Smooth muscle cell (in vitro differentiated cells): ENCODE data around the gene GGNBP2. TPM values are rescaled to one million over a fixed set of nuclear protein-coding genes. Genes with fewer than 3 reads are reported as not detected.

ENCODE experiments used
- DNase-seq: peaks from one replicate; lab custom pipeline; 2025; ENCODE audit not compliant: unreplicated experiment; lab: John Stamatoyannopoulos, UW
- H2AFZ ChIP-seq: fragments of 200-600 bp; sonication (generic); 2 replicates; pipeline ENCODE4 v1.6.0; 2016; ENCODE audit warnings: antibody characterized with exemption, low read depth, mild to moderate bottlenecking
- H3F3A ChIP-seq: fragments of 200-600 bp; sonication (generic); 2 replicates; pipeline ENCODE4 v1.6.0; 2017; ENCODE audit warnings: antibody characterized with exemption, low read depth
- H3K27ac ChIP-seq: fragments of 200-600 bp; sonication (generic); 2 replicates; pipeline ENCODE4 v1.5.1; 2016; ENCODE audit warnings: low read depth, mild to moderate bottlenecking
- H3K27me3 ChIP-seq: fragments of 200-600 bp; sonication (generic); 2 replicates; pipeline ENCODE4 v1.6.1; 2016; ENCODE audit warnings: low read depth, mild to moderate bottlenecking
- H3K36me3 ChIP-seq: fragments of 200-600 bp; sonication (generic); 2 replicates; pipeline ENCODE4 v1.5.1; 2016; ENCODE audit warnings: low read depth
- H3K4me1 ChIP-seq: fragments of 200-600 bp; sonication (generic); 2 replicates; pipeline ENCODE4 v1.5.1; 2016; ENCODE audit warnings: low read depth
- H3K4me2 ChIP-seq: fragments of 200-600 bp; sonication (generic); 2 replicates; pipeline ENCODE4 v1.6.0; 2016; ENCODE audit warnings: mild to moderate bottlenecking
- H3K4me3 ChIP-seq: fragments of 200-600 bp; sonication (generic); 2 replicates; pipeline ENCODE4 v1.5.1; 2016; ENCODE audit warnings: mild to moderate bottlenecking
- H3K79me2 ChIP-seq: fragments of 200-600 bp; sonication (generic); 2 replicates; pipeline ENCODE4 v1.6.0; 2016; ENCODE audit warnings: low read depth, mild to moderate bottlenecking
- H3K9ac ChIP-seq: fragments of 200-600 bp; sonication (generic); 2 replicates; pipeline ENCODE4 v1.6.0; 2016; ENCODE audit warnings: low read depth
- H3K9me3 ChIP-seq: fragments of 200-600 bp; sonication (generic); replicated peaks from 2 replicates; pipeline ENCODE4 v1.5.1; 2016; ENCODE audit warnings: low read depth
- H4K20me1 ChIP-seq: fragments of 200-600 bp; sonication (generic); 2 replicates; pipeline ENCODE4 v1.6.0; 2016; ENCODE audit warnings: low read depth
- CTCF ChIP-seq: fragments of 200-600 bp; sonication (generic); IDR thresholded peaks from 2 replicates; pipeline ENCODE4 v1.5.1; 2017; ENCODE audit warnings: borderline replicate concordance, mild to moderate bottlenecking, antibody characterized with exemption; ENCODE audit not compliant: insufficient read depth, poor library complexity, severe bottlenecking
- WGBS: methylation state at CpG from one replicate; pipeline ENCODE4 v1.1.7; 2016; ENCODE audit warnings: low lambda C conversion rate; 5-methylcytosine and 5-hydroxymethylcytosine counted together
- polyA plus RNA-seq: library from polyadenylated mRNA; unstranded; fragments of >200 nt; fragmentation: Nextera tagmentation; extraction: Ambion mirVana; gene quantifications from 2 replicates; pipeline ENCODE4 v1.2.1, GENCODE V29; 2016
- total RNA-seq: library from RNA; depleted of rRNA; stranded (reverse); fragments of >200 nt; gene quantifications from 2 replicates; pipeline ENCODE4 v1.2.3, GENCODE V29; 2014

GGNBP2 gene
- total RNA-seq, result 56.6 and 61.8 TPM in 2 replicates
- 54.4 and 68.8 TPM in 2 replicates for polyA plus RNA-seq

GRCh38 chr17:36544307-36545076 lies at the start of gene GGNBP2:
Gene GGNBP2, plus strand, starts transcription at chr17:36544919. Its CDS starts 806 bp downstream, at chr17:36545725.
- Histone ChIP-seq H3K9ac (peak within 1 kb of the TSS; percentile 99), H3K27ac (peak within 1 kb of the TSS; percentile 99), H4K20me1 (peaks cover 37% of the 10 kb centered on the region), H3K4me1 (peaks cover 27% of the 10 kb centered on the region), H3K9me3 (no peaks in the 10 kb centered on the region), H3K4me3 (peak within 1 kb of the TSS; percentile 100), H3K79me2 (peaks cover 60% of the 10 kb centered on the region), H3K27me3 (no peaks in the 10 kb centered on the region), H3K36me3 (no peaks in the 10 kb centered on the region), H2AFZ (peak within 1 kb of the TSS; percentile 99), H3K4me2 (peak within 1 kb of the TSS; percentile 95), H3F3A (peaks cover 15% of the 10 kb centered on the region)
- TF ChIP-seq CTCF, result no peak
- 1% methylated on average over 54 of the region's 71 CpGs for WGBS
- peak; percentile 96 for DNase-seq

GRCh38 chr17:36495076-36495578 lies 49.6 kb upstream of the GGNBP2 start:
- Histone ChIP-seq H3K36me3 (peaks cover 6% of the 10 kb centered on the region), H3K4me1 (no peaks in the 10 kb centered on the region), H4K20me1 (peaks cover 26% of the 10 kb centered on the region), H3K4me3 (no peak overlapping the region), H3K4me2 (no peak overlapping the region), H2AFZ (no peak overlapping the region), H3K27ac (no peak overlapping the region), H3K9me3 (no peaks in the 10 kb centered on the region), H3K27me3 (no peaks in the 10 kb centered on the region), H3F3A (no peaks in the 10 kb centered on the region), H3K79me2 (peaks cover 12% of the 10 kb centered on the region), H3K9ac (no peak overlapping the region)
- no peak for TF ChIP-seq CTCF
- DNase-seq, result no peak
- whole genome bisulfite sequencing, result 96% methylated on average over 3 of the region's 3 CpGs

GRCh38 chr17:36496018-36496789 lies 48.5 kb upstream of the GGNBP2 start:
- DNase-seq, result no peak
- no peak overlapping the region for H3K27ac ChIP-seq
- TF ChIP-seq CTCF, result no peak

More at GRCh38 chr17:36496018-36496789, 48.5 kb upstream of the GGNBP2 start:
- Histone ChIP-seq H3K79me2 (peaks cover 1% of the 10 kb centered on the region), H4K20me1 (peaks cover 15% of the 10 kb centered on the region), H3K27me3 (no peaks in the 10 kb centered on the region), H3K4me3 (no peak overlapping the region), H3K36me3 (peaks cover 6% of the 10 kb centered on the region), H3F3A (no peaks in the 10 kb centered on the region), H3K4me2 (no peak overlapping the region), H3K4me1 (no peaks in the 10 kb centered on the region), H3K9me3 (no peaks in the 10 kb centered on the region), H3K9ac (no peak overlapping the region), H2AFZ (no peak overlapping the region)
- whole genome bisulfite sequencing, result 96% methylated on average over 9 of the region's 9 CpGs
